HG03558 (cell line): ENCODE data around the gene EXTL1.
"Not testable (repeated sequence)": the region's sequence is repeated elsewhere in the genome, so short reads cannot be mapped to it uniquely, and the experiment has no call there.

ENCODE experiments used
- ATAC-seq: cut with Tn5 transposase; IDR thresholded peaks from one replicate; pipeline ENCODE4 v1.9.1; 2021; ENCODE audit warnings: moderate number of reproducible peaks; ENCODE audit not compliant: unreplicated experiment; ENCODE audit errors: extremely low read depth

EXTL1 gene, protein sequence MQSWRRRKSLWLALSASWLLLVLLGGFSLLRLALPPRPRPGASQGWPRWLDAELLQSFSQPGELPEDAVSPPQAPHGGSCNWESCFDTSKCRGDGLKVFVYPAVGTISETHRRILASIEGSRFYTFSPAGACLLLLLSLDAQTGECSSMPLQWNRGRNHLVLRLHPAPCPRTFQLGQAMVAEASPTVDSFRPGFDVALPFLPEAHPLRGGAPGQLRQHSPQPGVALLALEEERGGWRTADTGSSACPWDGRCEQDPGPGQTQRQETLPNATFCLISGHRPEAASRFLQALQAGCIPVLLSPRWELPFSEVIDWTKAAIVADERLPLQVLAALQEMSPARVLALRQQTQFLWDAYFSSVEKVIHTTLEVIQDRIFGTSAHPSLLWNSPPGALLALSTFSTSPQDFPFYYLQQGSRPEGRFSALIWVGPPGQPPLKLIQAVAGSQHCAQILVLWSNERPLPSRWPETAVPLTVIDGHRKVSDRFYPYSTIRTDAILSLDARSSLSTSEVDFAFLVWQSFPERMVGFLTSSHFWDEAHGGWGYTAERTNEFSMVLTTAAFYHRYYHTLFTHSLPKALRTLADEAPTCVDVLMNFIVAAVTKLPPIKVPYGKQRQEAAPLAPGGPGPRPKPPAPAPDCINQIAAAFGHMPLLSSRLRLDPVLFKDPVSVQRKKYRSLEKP

GRCh38 chr1:26021647-26022403 lies at the start of gene EXTL1:
EXTL1 (plus strand) TSS chr1:26021775; CDS start chr1:26022647, 872 bp downstream.
- no peak for ATAC-seq

DNA sequence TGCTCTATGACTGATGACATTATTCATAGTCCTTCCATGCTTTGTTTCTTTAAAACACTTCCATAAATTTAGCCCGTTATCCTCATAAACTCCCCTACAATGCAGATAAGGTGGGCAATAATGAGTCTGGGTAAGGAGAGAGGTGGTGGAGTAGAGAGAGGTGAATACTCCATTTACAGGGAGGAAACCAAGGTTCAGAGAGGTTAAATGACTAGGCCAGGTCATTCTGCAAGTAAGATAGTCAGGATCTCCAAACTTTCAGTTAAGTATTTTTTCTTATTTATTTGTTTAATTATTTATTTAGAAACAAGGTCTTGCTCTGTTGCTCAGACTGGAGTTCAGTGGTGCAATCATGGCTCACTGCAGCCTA lies 49.8 kb upstream of the EXTL1 start:
- ATAC-seq: no peak

DNA sequence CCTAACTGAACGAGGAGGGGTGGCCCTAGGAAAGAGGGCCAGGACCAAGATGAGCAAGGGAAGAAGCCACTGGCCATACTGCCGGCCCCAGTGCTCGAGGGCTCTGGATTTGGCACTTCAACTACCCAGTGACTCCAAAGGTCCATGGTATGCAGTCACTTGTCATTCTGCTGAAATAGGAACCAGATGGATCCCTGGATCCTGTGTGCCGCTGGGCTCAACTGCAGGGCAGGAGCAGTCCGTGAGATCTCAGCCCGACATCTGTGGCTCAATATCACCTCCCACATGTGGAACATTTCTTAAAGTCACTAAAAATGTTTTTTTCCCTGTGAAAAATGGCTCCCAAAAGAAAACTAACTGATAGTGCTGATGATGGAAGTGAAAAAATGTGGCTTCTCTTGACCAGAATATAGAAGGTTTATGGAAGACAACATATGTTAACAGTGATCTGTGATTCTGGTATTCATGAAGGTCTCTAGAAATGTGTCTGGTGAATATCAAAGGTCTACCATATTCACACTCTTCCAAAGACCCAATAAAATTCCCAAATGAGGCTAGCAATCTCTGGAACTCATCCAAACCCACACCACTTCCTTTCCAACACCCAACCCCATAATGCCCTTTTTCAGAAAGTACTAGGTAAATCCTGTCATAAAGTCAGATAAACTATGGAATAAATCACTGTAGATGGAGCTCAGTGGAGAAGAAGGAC lies 47.8 kb upstream of the EXTL1 start:
- no peak for ATAC-seq

DNA sequence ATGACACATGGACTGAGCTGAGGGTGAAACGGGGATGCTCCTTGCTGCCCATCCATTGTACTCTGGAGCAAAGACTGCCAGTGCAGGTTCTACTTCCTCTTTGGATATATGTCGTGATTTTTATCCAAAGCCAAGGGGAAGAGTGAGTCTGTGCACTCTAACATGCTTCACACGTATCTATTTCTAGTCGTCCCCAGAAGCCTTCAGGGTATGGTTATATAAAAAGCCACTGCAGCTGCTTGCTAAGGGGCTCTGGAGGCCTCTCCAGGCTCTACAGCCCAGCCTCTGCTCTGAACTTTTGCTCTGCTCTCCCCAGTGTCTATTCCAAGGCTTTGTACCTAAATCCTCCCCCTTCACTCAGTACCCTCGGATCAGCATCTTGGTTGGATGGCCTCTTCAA lies 43.8 kb upstream of the EXTL1 start:
- no peak for ATAC-seq

- no peak for ATAC-seq
Observed at GRCh38 chr1:25978403-25978802, 43.2 kb upstream of the EXTL1 start.

- no peak for ATAC-seq
Observed at GRCh38 chr1:25979210-25979609, 42.4 kb upstream of the EXTL1 start.

GRCh38 chr1:25985171-25985570 lies 36.4 kb upstream of the EXTL1 start:
- no peak for ATAC-seq

DNA sequence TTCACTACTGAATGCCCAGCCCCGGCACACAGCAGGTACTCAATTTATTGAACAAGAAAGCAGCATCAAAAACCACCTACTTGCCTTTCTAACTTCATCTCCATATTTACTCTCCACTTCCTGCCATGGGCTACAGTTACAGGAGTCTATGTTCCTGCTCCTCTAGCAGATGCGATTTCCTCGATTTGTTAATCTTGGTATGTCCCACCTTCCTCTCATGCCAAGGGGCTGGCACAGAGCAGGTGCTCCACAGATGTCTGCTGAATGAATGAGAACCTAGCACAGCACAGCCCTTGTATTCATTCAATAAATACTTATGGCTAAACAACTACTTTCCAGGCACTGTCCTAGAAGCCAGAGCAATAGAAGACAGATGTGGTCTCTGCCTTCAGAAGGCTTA lies 35.9 kb upstream of the EXTL1 start:
- ATAC-seq: no peak

- ATAC-seq: not testable (repeated sequence)
Observed at GRCh38 chr1:25986773-25987172, 34.8 kb upstream of the EXTL1 start.

DNA sequence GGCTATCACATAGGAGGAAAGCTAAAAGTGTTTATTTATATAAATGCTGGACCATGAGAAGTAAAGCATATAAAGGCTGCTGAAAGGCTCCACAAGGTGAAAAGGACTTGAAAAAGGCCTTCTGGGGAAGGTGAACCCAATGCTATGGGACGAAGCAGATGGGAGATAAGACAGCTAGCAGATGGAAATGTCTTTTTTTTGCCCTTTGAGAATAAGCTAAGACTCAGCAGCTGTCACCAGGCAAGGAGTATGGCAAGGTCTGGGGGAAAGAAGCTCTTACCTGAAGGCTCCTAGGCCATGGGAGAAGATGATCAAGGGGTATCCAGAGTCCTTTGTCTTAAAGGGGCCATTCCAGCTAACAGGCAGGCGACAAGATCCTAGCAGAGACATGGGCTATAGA lies 33.6 kb upstream of the EXTL1 start:
- no peak for ATAC-seq

GRCh38 chr1:25989440-25990234 lies 31.9 kb upstream of the EXTL1 start:
- ATAC-seq: no peak

DNA sequence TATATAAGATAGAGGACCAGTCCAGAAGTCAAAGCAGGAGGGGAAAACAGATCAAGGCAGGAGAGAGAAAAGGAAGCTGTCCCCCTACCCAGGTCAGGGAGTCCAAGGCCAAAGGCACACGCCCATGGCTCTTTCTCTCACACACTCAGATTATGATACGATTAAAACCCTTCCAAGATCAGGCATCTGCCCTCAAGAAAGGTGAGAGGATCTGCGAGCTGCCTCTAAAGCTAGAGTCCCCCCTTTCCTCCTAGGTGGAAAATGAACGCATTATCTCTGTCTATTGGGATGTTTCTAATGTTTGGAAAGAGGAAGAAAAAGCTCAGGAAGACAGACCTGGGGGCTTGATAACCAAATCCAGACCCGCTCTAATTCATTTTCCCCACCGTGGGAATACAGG lies 31.3 kb upstream of the EXTL1 start:
- no peak for ATAC-seq

- ATAC-seq: no peak
Observed at GRCh38 chr1:25990702-25991395, 30.7 kb upstream of the EXTL1 start.

- no peak for ATAC-seq
Observed at GRCh38 chr1:25991937-25992688, 29.5 kb upstream of the EXTL1 start.

GRCh38 chr1:25992689-25993171 lies 28.8 kb upstream of the EXTL1 start:
- no peak for ATAC-seq

- ATAC-seq: no peak
Observed at GRCh38 chr1:25993197-25993951, 28.2 kb upstream of the EXTL1 start.

DNA sequence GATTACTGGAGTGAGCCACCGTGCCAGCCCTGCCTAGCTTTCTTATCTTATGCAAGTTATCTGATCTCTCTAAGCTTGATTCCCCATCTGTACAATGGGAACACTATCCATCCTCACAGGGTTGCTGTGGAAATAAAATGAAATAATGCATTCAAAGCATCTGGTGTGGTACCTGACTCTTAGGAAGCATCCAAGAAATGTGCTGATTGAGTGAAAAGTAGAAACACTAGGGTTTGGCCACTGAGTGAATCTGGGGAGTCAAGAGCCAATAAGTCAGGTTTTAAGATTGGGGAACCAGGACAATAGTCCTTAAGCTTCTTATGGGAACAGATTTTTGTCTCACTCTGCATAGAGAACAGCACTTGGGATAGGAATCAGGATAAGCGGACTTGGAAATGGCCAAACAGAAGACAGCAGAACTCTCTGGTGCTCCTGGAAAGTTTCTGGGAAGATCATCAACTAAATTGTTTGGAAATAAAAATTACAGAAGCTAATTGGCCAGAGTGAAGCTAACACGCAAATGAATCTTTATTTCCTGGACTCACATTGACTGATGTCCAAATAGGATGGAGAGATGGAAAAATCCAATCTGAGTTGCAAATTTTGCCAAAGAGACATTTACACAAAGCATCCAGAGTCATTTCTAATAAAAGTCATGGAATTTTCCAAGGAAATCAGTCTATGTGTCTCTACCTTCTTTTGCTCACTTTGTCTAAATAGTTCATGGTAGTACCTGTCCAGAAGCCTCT lies 27.0 kb upstream of the EXTL1 start:
- ATAC-seq: no peak
